ENCODE measurements around the gene TEX261.

Gene TEX261

DNA sequence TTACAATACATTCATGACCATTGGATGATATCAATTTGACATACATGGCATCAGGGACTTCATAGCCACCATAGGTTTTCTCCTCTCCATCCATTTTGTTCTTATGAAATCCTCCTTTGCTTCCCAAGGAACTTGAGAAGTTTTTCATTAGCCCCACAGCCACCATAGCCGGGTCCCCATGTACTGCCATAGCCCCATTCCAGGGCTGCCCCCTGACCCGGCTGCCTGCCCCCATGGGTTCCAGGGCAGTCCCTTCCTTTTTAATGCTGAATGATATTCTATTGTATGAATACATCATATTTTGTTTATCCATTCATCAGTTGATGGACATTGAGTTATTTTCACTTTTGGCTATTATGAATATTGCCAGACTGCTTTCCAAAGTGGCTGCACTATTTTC, 38.5 kb downstream of the TEX261 start:
- DNase-seq = no peak

DNA sequence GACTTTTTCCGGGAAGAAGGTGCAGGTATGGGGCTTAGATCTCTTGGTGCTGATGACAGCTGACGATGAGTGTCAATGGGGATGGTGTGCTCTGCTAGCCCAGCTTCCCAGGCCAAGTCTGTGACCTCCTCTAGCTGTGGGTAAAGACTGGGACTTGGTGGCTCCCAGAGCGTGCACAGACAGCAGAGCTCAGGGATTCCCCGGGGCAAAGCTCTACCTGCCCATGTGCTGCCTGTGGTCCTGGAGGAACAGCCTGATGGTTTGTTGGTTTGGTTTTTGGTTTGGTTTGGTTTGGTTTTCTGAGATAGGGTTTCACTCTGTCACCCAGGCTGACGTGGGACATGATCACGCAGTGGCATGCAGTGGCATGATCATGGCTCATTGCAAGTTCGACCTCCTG, 39.8 kb downstream of the TEX261 start:
- no peak for DNase-seq

DNA sequence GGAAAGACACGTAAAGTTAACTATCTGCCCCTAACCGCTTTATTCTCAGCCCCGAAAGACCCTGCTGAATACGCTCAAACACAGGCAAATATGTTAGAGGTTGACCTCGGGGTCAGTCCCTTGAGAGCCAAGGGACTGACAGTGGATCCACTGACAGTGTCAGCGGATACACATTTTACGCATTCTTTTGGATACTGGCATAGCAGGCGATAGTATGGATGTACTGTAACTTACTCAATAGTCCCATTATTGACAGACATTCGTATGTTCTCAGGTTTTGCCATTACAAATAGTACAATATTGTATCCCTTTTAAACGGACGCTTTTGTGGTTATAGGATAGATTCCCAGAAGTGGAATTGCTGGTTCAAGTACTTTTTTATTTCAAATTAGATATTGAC, 45.6 kb downstream of the TEX261 start:
- DNase-seq = no peak

- peak; percentile 89 for DNase-seq
These were observed 46.2 kb downstream of the TEX261 start for GRCh38 chr2:70948337-70949003.

GRCh38 chr2:70947556-70948184, 47.0 kb downstream of the TEX261 start:
- peak; percentile 87 for DNase-seq

DNA sequence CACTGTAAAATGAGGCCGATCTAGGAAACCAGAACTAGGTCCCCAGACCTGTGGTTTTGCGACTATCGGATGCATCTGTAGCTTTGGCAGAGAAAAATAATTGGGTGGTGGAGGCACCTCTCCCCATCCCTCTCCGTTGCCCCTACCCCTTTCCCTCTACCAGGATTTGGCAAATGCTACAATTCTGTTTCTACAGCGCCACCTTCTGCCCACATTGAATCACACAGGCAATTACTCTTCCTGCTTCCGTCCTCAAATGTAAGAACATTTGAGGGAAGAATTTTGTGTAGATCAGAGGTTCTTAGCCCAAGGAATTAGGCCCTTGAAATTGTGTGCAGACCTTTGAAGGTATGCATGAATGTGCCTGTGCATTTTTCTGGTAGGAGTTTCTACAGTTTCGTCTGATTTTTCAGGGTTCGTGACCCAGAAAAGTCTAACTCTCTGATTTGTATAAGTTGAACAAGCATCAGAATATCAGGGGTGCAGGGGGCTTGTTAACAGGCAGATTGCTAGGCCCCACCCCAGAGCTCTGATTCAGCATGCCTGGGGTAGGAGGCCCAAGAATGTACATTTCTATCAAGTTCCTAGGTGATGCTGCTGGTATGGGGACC, 47.7 kb downstream of the TEX261 start:
- peak; percentile 82 for DNase-seq

- DNase-seq = peak; percentile 35
These were observed 50.5 kb downstream of the TEX261 start for GRCh38 chr2:70944111-70944690.

DNA sequence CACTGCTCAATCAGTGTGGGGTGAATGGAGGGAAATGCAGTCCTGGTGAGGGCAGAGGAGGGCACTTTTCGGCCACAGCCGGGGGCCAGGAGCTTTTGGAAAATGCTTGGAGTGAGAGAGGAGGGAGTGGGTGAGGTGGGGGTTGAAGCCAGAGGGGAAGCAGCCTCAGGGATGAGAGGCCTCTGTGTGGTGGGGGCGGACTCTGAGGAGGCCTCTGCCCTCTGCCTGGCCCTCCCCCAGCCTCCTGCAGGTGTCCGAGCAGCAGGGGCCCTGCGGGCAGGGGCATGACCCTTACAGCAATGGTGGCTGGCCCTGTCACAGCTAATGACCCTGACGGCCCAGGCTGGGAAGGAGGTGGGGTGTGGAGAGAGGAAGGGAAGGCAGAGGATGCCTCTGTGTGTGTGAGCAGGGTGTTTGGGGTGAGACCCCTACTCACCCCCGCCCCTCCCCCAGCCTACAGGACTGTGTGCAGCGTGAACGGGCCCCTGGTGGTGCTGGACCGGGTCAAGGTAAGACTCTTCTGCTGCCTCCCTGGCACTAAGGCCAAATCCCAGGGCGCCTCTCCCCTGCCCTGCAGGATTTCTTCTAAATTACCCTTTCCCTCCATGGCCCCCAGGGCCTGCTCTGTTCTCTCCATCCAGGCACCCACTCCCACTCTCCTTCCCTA, 51.3 kb downstream of the TEX261 start:
- peak; percentile 53 for DNase-seq

DNA sequence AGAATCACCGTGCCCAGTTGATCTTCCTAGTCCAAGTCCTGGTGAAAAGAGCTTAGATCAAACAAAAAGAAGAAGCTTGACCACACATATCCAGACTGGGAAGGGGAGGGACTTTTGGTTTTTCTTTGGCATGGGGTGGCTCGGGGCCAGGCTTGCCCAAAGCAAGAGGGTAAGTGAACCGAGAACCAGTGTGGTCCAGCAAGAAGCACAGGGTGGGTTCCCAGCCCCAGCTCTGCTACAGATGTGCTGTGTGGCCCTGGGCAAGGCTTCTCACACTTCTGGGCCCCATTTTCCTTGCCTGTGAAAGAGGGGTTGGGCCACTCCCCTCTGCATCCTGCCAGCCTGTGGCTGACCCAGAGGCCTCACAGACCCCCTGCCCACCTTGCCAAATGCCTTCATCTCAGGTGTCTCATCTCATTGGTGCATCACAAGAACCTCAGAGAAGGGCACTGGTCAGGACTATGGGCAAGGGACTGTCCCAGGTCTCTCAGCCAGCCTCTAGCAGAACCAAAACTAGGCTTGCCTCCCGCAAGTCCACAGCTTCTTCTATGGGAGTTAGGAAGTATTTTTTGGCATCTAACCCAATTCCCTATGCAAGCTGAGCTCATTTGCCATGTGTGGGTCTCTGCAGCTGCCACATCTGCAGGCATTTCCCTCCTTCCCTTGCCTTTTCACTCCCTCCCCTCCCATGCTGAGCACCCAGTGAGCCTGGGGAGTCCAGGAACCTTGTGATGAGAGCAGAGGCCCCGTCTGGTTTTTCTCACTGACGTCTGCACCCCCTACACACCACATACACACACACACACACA, 52.1 kb downstream of the TEX261 start:
- peak; percentile 49 for DNase-seq

DNA sequence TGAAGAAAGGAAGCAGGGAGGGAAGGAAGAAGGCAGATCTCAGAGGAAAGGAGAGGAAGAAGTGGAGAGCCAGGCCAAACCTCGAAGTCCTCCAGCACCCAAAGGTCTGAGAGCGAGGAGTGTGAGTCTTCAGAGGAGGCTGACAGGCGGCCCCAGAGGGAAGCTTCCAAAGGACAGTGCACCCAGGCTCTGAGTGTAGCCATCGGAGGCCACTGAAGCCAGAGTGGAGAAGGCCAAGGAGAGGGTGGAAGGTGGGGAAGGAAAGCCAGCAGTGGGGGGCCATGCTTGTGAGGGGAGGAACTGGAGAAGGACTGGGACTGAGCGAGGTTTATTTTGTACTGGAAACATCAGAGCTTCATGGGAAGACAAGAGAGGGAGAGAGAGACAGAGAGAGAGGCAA, 53.0 kb downstream of the TEX261 start:
- DNase-seq = peak; percentile 30

DNA sequence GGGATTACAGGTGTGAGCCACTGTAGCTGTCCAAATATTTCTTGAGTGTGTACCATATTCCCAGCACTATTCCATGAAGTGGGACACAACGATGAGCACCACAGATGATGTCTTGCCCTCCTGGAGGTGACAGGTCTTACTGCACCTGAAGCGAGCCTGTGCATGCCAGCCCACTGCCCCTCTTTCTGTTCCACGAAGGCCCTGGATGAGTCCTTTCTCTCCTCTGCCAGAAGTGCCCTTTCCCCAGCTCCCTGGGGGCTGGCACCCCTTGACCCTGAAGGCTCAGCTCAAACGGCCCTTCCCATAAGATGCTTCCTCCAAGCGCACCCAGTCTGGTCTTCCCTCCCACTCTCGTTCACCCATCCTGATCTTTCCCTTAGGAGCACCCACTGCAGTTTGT, 53.5 kb downstream of the TEX261 start:
- DNase-seq = peak; percentile 32

DNA sequence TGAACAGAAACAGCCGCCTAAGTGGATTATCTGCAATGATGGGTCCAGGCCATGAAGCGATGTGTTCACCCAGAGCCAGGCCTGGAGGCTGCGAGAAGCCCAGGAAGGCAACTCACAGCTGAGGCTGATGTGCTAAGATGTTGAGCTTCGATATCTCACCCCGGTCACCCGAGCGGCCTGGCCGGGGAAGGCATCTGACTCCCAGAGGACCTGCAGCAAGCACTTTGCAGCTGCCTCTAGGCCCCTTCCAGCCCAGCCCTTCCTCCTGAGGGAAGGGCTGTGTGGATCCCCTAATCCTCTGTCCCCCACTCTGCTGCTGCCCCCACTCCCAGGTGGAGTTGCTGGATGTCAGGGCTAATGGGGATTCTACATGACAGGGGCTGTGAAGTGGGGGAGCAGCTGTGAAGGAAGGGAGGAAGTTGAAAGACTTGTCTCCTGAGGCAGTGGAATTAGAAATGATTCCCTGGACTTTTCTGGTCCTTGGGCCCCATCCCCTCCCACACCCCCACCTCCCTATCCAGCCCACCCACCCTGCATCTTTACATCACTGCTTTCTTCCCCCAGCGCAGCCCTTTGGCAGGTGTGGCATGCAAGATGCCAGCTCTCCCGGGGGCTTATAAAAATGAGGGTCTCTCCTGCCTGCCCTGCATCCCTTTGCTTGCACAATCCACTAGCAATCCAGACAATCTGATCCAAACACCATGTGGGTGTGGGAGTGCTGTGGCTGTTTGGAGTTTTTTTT, 54.7 kb downstream of the TEX261 start:
- DNase-seq = peak; percentile 53

GRCh38 chr2:70939001-70939838, 55.5 kb downstream of the TEX261 start:
- DNase-seq = peak; percentile 53

GRCh38 chr2:70938586-70938950, 56.1 kb downstream of the TEX261 start:
- DNase-seq = no peak

- peak; percentile 56 for DNase-seq
These were observed 56.6 kb downstream of the TEX261 start for GRCh38 chr2:70937866-70938585.

- DNase-seq = peak; percentile 64
These were observed 57.5 kb downstream of the TEX261 start for GRCh38 chr2:70936979-70937811.

- peak; percentile 45 for DNase-seq
These were observed 58.3 kb downstream of the TEX261 start for GRCh38 chr2:70936165-70936978.

Data from islet precursor cell (in vitro differentiated cells).